ENCODE measurements around the gene CDIPT. TPM values are rescaled to one million over a fixed set of nuclear protein-coding genes. Genes with fewer than 3 reads are reported as not detected.

The CDIPT gene
- total RNA-seq, 1 experiment from 2014 or later = 60.5 TPM

DNA sequence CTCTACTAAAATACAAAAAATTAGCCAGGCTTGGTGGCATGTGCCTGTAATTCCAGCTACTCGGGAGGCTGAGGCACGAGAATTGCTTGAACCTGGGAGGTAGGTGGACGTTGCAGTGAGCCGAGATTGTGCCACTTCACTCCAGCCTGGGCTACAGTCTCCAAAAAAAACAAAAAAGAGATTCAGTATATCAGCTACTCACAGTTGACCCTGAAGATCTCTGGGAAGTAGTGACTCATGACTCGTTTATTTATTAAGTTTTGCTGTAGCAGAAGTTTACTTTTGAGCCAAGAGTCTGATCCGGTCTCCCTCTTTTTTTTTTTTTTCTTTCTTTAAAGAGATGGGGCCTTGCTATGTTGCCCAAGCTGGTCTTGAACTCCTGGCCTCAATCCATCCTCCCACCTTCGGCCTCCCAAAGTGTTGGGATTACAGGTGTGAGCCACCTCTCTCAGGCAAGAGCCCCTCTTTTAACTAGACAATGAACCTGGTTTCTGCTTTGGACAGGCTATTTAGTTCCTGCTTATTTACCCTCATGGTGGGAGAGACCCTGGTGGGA is 38.4 kb downstream of the CDIPT start:
- peaks cover 14% of the 10 kb centered on the region for H3K79me2 ChIP-seq (ENCODE audit: low read length)
- peak overlapping the region; percentile 34; the same call in 1 of the 2 replicates for H3K4me3 ChIP-seq (ENCODE audit: low read length)
- TF ChIP-seq, protein P1, sequence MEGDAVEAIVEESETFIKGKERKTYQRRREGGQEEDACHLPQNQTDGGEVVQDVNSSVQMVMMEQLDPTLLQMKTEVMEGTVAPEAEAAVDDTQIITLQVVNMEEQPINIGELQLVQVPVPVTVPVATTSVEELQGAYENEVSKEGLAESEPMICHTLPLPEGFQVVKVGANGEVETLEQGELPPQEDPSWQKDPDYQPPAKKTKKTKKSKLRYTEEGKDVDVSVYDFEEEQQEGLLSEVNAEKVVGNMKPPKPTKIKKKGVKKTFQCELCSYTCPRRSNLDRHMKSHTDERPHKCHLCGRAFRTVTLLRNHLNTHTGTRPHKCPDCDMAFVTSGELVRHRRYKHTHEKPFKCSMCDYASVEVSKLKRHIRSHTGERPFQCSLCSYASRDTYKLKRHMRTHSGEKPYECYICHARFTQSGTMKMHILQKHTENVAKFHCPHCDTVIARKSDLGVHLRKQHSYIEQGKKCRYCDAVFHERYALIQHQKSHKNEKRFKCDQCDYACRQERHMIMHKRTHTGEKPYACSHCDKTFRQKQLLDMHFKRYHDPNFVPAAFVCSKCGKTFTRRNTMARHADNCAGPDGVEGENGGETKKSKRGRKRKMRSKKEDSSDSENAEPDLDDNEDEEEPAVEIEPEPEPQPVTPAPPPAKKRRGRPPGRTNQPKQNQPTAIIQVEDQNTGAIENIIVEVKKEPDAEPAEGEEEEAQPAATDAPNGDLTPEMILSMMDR (conservative IDR thresholded peaks at IDR 0.05; ENCODE audit: low read depth, low read length) = no peak
- TF ChIP-seq EZH2phosphoT487 (IDR thresholded peaks at IDR 0.05; ENCODE audit: borderline replicate concordance, low read length) (no peak), EZH2 (IDR thresholded peaks at IDR 0.05; ENCODE audit: low read length, unreplicated experiment) (no peak)
- ATAC-seq (peak; percentile 30), DNase-seq (peak; percentile 65)
- no peaks in the 10 kb centered on the region for H3K36me3 ChIP-seq (ENCODE audit: low read depth, low read length)
- no TSS peak for BruUV-seq (replicated peaks)
- H3F3A ChIP-seq (ENCODE audit: low read length, unreplicated experiment) = no peaks in the 10 kb centered on the region
- peaks cover 58% of the 10 kb centered on the region for H3K4me1 ChIP-seq (ENCODE audit: insufficient read depth, low read length)
- CTCF ChIA-PET = interaction anchor here (0.5 to 1.0 kb wide), 4 partner anchors 10 to 207 kb away, joined by 3 to 17 read pairs (median 5); no protein-coding TSS in a partner anchor
- H3K9ac ChIP-seq (ENCODE audit: low read length) = peak overlapping the region; percentile 71
- H3K27me3 ChIP-seq (ENCODE audit: low read length) = no peaks in the 10 kb centered on the region
- POLR2A ChIA-PET (ENCODE audit: unreplicated experiment) = interaction anchor here (0.5 kb wide), 1 partner anchor 18 kb away, joined by 3 read pairs; the partner anchor contains the start of gene MAZ
- intact Hi-C loops (cut with micrococcal nuclease) = no loop called here
- 0 out of 2 replicates have a peak overlapping the region, but pooled peaks have one; percentile 51 for H2AFZ ChIP-seq (ENCODE audit: low read length)
- peak overlapping the region; percentile 69 for H3K4me2 ChIP-seq (ENCODE audit: low read length)
- peak overlapping the region; percentile 94 for H3K27ac ChIP-seq (ENCODE audit: low read length)
- no peaks in the 10 kb centered on the region for H3K9me3 ChIP-seq (ENCODE audit: low read length)
- H3K9me2 ChIP-seq (replicated peaks; ENCODE audit: low read length) = no peaks in the 10 kb centered on the region
- no peaks in the 10 kb centered on the region for H4K20me1 ChIP-seq (ENCODE audit: low read length)

DNA sequence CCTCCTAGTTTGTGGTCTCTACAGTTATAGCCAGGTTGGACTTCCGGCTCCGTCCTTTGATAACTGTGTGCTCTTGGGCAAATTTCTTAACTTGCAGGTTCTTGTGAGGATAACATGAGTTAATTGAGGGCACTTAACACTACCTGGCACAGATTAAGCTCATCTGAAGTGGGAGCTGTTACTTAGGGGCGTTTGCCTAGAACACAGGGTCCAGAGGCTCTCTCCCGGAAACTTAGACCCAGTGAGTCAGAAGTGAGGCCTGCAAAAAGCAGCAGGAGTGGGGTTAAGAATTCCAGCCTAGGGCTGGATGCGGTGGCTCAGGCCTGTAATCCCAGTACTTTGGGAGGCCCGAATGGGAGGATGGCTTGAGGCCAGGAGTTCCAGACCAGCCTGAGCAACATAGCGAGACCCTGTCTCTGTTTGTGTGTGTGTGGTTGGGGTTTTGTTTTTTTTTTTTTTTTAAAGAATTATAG is 41.3 kb downstream of the CDIPT start:
- peaks cover 73% of the 10 kb centered on the region for H3K4me1 ChIP-seq (ENCODE audit: insufficient read depth, low read length)

More for the DNA sequence above, 41.3 kb downstream of the CDIPT start:
- Histone ChIP-seq H2AFZ (ENCODE audit: low read length) (no peak overlapping the region), H3K79me2 (ENCODE audit: low read length) (peaks cover 35% of the 10 kb centered on the region), H3K9ac (ENCODE audit: low read length) (peak overlapping the region; percentile 56), H3K27me3 (ENCODE audit: low read length) (no peaks in the 10 kb centered on the region), H3K4me2 (ENCODE audit: low read length) (peak overlapping the region; percentile 92), H3K4me3 (ENCODE audit: low read length) (peak overlapping the region; percentile 76; the same call in 1 of the 2 replicates), H3F3A (ENCODE audit: low read length, unreplicated experiment) (peaks cover 3% of the 10 kb centered on the region), H4K20me1 (ENCODE audit: low read length) (no peaks in the 10 kb centered on the region), H3K27ac (ENCODE audit: low read length) (peak overlapping the region; percentile 62), H3K9me3 (ENCODE audit: low read length) (no peaks in the 10 kb centered on the region), H3K36me3 (ENCODE audit: low read depth, low read length) (no peaks in the 10 kb centered on the region; the same call in none of the 2 replicates), H3K9me2 (replicated peaks; ENCODE audit: low read length) (no peaks in the 10 kb centered on the region)
- TF ChIP-seq EZH2phosphoT487 (IDR thresholded peaks at IDR 0.05; ENCODE audit: borderline replicate concordance, low read length) (no peak), EZH2 (IDR thresholded peaks at IDR 0.05; ENCODE audit: low read length, unreplicated experiment) (no peak)
- TF ChIP-seq, protein P1 (conservative IDR thresholded peaks at IDR 0.05; ENCODE audit: low read depth, low read length) = no peak
- intact Hi-C loops (cut with micrococcal nuclease) = no loop called here
- DNase-seq (peak; percentile 50), ATAC-seq (peak; percentile 10; the same call in 1 of the 2 replicates)
- CTCF ChIA-PET = interaction anchor here (0.8 to 1.0 kb wide), 2 partner anchors 27 to 77 kb away, joined by 6 to 7 read pairs; partner anchors contain the start of gene SEZ6L2
- BruUV-seq (replicated peaks) = no TSS peak
- POLR2A ChIA-PET (ENCODE audit: unreplicated experiment) = no interaction called here
